ENCODE measurements around the gene NSUN3. TPM values are rescaled to one million over a fixed set of nuclear protein-coding genes. Genes with fewer than 3 reads are reported as not detected.
"Not testable (repeated sequence)": the region's sequence is repeated elsewhere in the genome, so short reads cannot be mapped to it uniquely, and the experiment has no call there.

NSUN3 gene
- total RNA-seq, 1 donor from 2014 or later: 15.3 TPM

DNA sequence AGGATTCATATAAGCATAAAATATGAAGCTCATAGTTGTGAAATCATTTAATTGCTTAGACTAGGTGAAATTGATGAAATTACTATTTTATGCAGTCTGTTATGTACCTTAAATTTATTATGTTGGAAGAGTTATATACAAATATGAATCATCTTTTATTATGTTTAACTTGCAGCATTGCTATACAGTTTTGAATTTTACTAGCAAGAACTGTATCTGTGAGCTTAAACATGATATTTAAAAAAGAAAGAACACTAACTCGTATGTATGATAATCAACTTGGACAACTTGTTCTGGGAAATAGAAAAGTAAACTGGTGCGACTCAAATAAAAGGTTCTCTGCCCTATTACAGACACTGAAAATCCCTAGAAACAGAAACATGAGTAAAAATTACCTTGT lies 36.2 kb upstream of the NSUN3 start:
- Mint-ChIP-seq H3K36me3 (ENCODE audit: insufficient read depth) (peaks cover 2% of the 10 kb centered on the region), H3K4me1 (ENCODE audit: low read depth) (peaks cover 6% of the 10 kb centered on the region), H3K27me3 (no peaks in the 10 kb centered on the region), H3K4me3 (ENCODE audit: low read depth) (no peak overlapping the region), H3K27ac (peak overlapping the region; percentile 45), H3K9me3 (ENCODE audit: low read depth) (no peaks in the 10 kb centered on the region)
- no peak for DNase-seq (ENCODE audit: low spot score, unreplicated experiment)
- TF ChIP-seq, protein P1, sequence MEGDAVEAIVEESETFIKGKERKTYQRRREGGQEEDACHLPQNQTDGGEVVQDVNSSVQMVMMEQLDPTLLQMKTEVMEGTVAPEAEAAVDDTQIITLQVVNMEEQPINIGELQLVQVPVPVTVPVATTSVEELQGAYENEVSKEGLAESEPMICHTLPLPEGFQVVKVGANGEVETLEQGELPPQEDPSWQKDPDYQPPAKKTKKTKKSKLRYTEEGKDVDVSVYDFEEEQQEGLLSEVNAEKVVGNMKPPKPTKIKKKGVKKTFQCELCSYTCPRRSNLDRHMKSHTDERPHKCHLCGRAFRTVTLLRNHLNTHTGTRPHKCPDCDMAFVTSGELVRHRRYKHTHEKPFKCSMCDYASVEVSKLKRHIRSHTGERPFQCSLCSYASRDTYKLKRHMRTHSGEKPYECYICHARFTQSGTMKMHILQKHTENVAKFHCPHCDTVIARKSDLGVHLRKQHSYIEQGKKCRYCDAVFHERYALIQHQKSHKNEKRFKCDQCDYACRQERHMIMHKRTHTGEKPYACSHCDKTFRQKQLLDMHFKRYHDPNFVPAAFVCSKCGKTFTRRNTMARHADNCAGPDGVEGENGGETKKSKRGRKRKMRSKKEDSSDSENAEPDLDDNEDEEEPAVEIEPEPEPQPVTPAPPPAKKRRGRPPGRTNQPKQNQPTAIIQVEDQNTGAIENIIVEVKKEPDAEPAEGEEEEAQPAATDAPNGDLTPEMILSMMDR (IDR thresholded peaks at IDR 0.05; ENCODE audit: unreplicated experiment): no peak

DNA sequence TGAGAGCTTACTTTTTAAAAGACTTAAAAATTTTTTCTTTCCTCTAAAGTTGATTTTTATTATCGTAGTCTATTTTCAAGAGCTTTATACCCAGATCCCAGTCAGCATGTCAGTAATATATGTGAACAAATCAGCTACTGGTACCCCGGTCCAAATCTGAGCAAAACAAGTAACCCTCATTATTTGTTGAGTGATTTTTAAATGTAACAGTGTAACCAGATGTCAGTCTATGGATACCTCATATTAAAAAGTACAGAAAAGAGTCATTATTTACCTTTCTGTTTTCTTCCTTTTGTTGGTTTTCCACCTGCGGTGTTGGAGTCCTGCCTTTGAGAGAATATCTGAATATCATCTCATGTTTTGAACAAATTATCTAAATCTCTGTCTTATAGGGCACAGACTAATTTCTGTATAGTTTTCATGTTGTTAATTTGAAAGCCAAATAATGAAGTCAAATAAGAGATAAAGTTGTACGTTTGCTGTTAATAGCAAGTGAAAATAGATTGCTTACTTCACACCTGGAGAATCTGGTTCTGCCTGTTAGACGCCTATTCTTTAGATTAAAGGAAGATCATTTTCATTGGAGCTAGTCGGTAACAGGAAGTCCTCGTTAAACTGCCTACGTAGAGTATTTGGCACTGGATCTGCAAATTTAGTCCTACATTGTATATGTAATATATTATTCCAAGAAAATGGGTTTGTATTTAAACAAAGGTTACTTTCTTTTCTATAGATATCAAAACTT lies 34.6 kb upstream of the NSUN3 start, which contains the start of gene STX19:
Gene STX19, minus strand, starts transcription at position 505 of the 745 bp plus-strand sequence. CDS start 13,328 bp downstream, outside the sequence.
- H3K9me3 Mint-ChIP-seq (ENCODE audit: low read depth): peaks cover 5% of the 10 kb centered on the region
- TF ChIP-seq, protein P1 (IDR thresholded peaks at IDR 0.05; ENCODE audit: unreplicated experiment): no peak
- H3K27me3 Mint-ChIP-seq: no peaks in the 10 kb centered on the region
- H3K4me3 Mint-ChIP-seq (ENCODE audit: low read depth): peak within 1 kb of the TSS; percentile 43
- H3K4me1 Mint-ChIP-seq (ENCODE audit: low read depth): peaks cover 6% of the 10 kb centered on the region
- no peak for DNase-seq (ENCODE audit: low spot score, unreplicated experiment)
- H3K27ac Mint-ChIP-seq: peak within 1 kb of the TSS; percentile 79
- H3K36me3 Mint-ChIP-seq (ENCODE audit: insufficient read depth): peaks cover 6% of the 10 kb centered on the region

DNA sequence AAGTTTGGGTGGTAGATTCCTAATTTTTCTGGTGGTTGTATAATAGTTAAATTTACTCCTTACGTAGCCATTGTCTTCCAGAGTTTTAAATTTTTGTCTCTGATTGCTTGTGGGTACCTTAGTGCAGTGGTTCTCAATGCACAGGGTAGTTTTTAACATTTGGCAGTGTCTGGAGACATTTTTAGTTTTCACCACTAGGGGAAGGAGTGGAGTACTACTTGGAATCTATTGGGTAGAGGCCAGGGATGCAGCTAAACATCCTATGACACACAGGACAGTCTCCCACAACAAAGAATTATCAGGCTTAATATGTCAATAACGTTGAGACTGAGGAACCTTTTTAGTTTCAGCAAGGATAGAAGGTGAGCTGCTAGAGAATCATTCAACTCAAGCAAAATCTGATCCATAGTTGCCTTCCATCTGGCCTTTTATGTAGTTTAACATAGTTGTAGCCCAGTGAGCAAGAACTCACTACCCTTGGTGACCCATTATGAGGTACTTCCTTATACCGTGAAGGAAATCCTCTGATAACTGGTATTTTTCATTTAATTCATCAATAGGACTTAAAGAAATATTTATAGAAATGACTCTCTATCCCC lies 25.9 kb upstream of the NSUN3 start:
- TF ChIP-seq, protein P1 (IDR thresholded peaks at IDR 0.05; ENCODE audit: unreplicated experiment): peak; percentile 42
- Mint-ChIP-seq H3K9me3 (ENCODE audit: low read depth) (peaks cover 2% of the 10 kb centered on the region), H3K4me3 (ENCODE audit: low read depth) (no peak overlapping the region), H3K36me3 (ENCODE audit: insufficient read depth) (peaks cover 16% of the 10 kb centered on the region), H3K4me1 (ENCODE audit: low read depth) (no peaks in the 10 kb centered on the region), H3K27me3 (no peaks in the 10 kb centered on the region), H3K27ac (no peak overlapping the region)
- DNase-seq (ENCODE audit: low spot score, unreplicated experiment): no peak

DNA sequence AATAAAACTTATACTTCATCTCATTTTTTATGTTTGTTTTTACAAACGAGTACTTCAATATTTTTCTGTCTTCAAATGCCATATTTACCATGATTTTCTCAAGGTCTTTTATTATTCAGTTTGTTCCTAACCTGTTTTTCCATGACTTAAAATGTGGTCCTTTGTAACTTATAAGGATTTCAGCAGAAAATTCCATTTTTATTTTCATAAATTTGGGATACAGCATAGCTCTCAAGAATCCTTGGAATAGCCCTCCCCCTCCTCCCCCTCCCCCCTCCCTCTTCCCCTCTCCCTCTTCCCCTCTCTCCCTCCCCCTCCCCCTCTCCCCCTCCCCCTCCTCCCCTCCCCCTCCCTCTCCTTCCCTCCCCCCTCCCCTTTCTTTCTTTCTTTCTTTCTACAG lies 19.6 kb upstream of the NSUN3 start:
- TF ChIP-seq, protein P1 (IDR thresholded peaks at IDR 0.05; ENCODE audit: unreplicated experiment): no peak

DNA sequence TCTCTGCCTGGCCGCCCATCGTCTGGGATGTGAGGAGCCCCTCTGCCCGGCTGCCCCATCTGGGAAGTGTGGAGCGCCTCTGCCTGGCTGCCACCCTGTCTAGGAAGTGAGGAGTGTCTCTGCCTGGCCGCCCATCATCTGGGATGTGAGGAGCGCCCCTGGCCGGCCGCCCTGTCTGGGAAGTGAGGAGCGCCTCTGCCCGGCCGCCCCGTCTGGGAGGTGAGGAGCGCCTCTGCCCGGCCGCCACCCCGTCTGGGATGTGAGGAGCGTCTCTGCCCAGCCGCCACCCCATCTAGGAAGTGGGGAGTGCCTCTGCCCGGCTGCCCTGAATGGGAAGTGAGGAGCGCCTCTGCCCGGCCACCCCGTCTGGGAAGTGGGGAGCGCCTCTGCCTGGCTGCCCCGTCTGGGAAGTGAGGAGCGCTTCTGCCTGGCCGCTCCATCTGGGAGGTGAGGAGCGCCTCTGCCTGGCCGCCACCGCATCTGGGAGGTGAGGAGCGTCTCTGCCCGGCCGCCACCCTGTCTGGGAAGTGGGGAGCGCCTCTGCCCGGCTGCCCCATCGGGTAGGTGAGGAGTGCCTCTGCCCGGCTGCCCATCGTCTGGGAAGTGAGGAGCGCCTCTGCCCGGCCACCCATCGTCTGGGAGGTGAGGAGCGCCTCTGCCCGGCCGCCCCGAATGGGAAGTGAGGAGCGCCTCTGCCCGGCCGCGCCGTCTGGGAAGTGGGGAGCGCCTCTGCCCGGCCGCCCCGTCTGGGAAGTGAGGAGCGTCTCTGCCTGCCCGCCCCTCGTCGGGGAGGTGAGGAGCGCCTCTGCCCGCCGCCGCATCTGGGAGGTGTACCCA lies 18.5 kb upstream of the NSUN3 start:
- H3K36me3 Mint-ChIP-seq (ENCODE audit: insufficient read depth): peaks cover 29% of the 10 kb centered on the region
- H3K27ac Mint-ChIP-seq: peak overlapping the region; percentile 88
- H3K9me3 Mint-ChIP-seq (ENCODE audit: low read depth); H3K27me3 Mint-ChIP-seq; H3K4me1 Mint-ChIP-seq (ENCODE audit: low read depth); H3K4me3 Mint-ChIP-seq (ENCODE audit: low read depth); DNase-seq (ENCODE audit: low spot score, unreplicated experiment): not testable (repeated sequence)

More for the DNA sequence above, 19.6 kb upstream of the NSUN3 start:
- Mint-ChIP-seq H3K36me3 (ENCODE audit: insufficient read depth) (peaks cover 29% of the 10 kb centered on the region), H3K4me3 (ENCODE audit: low read depth) (no peak overlapping the region), H3K4me1 (ENCODE audit: low read depth) (no peaks in the 10 kb centered on the region), H3K9me3 (ENCODE audit: low read depth) (peaks cover 6% of the 10 kb centered on the region), H3K27ac (peak overlapping the region; percentile 88), H3K27me3 (no peaks in the 10 kb centered on the region)
- DNase-seq (ENCODE audit: low spot score, unreplicated experiment): no peak
